ENCODE results near the gene OR52E1.

DNA sequence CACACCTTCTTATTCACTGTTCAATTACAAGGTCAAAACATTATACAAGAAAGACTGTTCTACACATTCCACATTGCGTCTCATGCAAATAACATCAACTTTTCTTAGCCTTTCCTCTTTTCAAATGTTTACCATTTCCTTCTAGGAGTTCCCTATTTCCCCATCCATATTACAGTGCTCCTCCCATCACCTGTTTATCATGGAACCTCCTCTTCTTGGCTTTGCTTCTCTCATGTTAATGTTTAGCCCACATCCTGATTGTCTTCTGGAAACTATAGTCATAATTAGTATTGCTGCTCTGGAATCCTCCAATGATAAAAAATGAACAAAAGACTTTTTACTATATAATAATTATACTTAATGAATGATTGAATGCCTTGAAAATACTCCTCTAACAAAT is 21.3 kb downstream of the OR52E1 start:
- TF ChIP-seq, protein P1, sequence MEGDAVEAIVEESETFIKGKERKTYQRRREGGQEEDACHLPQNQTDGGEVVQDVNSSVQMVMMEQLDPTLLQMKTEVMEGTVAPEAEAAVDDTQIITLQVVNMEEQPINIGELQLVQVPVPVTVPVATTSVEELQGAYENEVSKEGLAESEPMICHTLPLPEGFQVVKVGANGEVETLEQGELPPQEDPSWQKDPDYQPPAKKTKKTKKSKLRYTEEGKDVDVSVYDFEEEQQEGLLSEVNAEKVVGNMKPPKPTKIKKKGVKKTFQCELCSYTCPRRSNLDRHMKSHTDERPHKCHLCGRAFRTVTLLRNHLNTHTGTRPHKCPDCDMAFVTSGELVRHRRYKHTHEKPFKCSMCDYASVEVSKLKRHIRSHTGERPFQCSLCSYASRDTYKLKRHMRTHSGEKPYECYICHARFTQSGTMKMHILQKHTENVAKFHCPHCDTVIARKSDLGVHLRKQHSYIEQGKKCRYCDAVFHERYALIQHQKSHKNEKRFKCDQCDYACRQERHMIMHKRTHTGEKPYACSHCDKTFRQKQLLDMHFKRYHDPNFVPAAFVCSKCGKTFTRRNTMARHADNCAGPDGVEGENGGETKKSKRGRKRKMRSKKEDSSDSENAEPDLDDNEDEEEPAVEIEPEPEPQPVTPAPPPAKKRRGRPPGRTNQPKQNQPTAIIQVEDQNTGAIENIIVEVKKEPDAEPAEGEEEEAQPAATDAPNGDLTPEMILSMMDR (conservative IDR thresholded peaks at IDR 0.05 in 1 of 2, IDR thresholded peaks at IDR 0.05 in 1 of 2; ENCODE audit: extremely low read depth in 1 of 2, insufficient read depth in 1 of 2, low read depth in 1 of 2, low read length in 2 of 2) = no peak
- TF ChIP-seq EZH2 (IDR thresholded peaks at IDR 0.05; ENCODE audit: borderline replicate concordance, low read length) = no peak

Measured in mammary epithelial cell (primary cell).